H1 (cell line): Measurements from ENCODE around the gene TEX264.

Source experiments
- CBX5 ChIP-seq: fragments of 300-800, 300-1000 bp; sonication (generic); IDR thresholded peaks from 2 replicates; pipeline ENCODE4 v1.7.1; 2016; ENCODE audit warnings: antibody characterized with exemption, low read length, low read depth
- CEBPB ChIP-seq: IDR thresholded peaks from 2 replicates; pipeline ENCODE4 v1.6.1; 2012; ENCODE audit warnings: low read depth, low read length
- CTCF ChIP-seq, 3 experiments: IDR thresholded peaks; 1 replicate in 2 of 3; 2 replicates in 1 of 3; pipeline versions ENCODE4 v1.5.1 to v1.6.1; 2011; ENCODE audit warnings: low read length in 3 of 3, mild to moderate bottlenecking in 3 of 3, inconsistent platforms in 2 of 3, low read depth in 1 of 3, moderate library complexity in 1 of 3; ENCODE audit not compliant: insufficient read depth in 1 of 3; ENCODE audit errors: control extremely low read depth in 1 of 3
- EP300 ChIP-seq, 2 experiments: IDR thresholded peaks; 1 replicate in 1 of 2; 2 replicates in 1 of 2; pipeline ENCODE4 v1.6.1; 2011 to 2012; ENCODE audit warnings: low read depth in 2 of 2, low read length in 2 of 2, mild to moderate bottlenecking in 2 of 2, borderline replicate concordance in 1 of 2, inconsistent platforms in 1 of 2, moderate library complexity in 1 of 2
- GABPA ChIP-seq: IDR thresholded peaks from 2 replicates; pipeline ENCODE4 v1.6.1; 2011; ENCODE audit warnings: mild to moderate bottlenecking, low read length, moderate library complexity, borderline replicate concordance; ENCODE audit not compliant: insufficient read depth
- GTF2F1 ChIP-seq: IDR thresholded peaks from 2 replicates; pipeline ENCODE4 v1.6.1; 2012; ENCODE audit warnings: low read depth, low read length, improper control_type of control experiment, borderline replicate concordance
- JUN ChIP-seq: IDR thresholded peaks from 2 replicates; pipeline ENCODE4 v1.6.1; 2011; ENCODE audit warnings: low read depth, mild to moderate bottlenecking, improper control_type of control experiment, low read length
- KDM1A ChIP-seq: fragments of 200-600, 300-600 bp; sonication (generic); IDR thresholded peaks from 2 replicates; pipeline ENCODE4 v1.7.1; 2016; ENCODE audit warnings: mild to moderate bottlenecking, low read length, borderline replicate concordance
- KDM5A ChIP-seq: fragments of 200-600 bp; IDR thresholded peaks from 2 replicates; pipeline ENCODE4 v1.7.1; 2012; ENCODE audit warnings: mild to moderate bottlenecking, low read length, inconsistent platforms, mixed read lengths
- RAD21 ChIP-seq, 2 experiments: IDR thresholded peaks in 1 of 2; conservative IDR thresholded peaks in 1 of 2; 2 replicates each; pipeline ENCODE4 v1.6.1; 2011; ENCODE audit warnings: low read depth in 2 of 2, low read length in 2 of 2, improper control_type of control experiment in 1 of 2, inconsistent platforms in 1 of 2, mild to moderate bottlenecking in 1 of 2, moderate library complexity in 1 of 2
- RNF2 ChIP-seq: fragments of 200-900, 300-1000 bp; sonication (generic); IDR thresholded peaks from 2 replicates; pipeline ENCODE4 v1.7.1; 2016; ENCODE audit warnings: borderline replicate concordance, low read depth, mild to moderate bottlenecking, antibody characterized with exemption, low read length; ENCODE audit not compliant: poor library complexity, severe bottlenecking; ENCODE audit errors: missing control alignments
- SIN3A ChIP-seq, 2 experiments: IDR thresholded peaks in 1 of 2; conservative IDR thresholded peaks in 1 of 2; 2 replicates each; pipeline ENCODE4 v1.6.1; 2011 to 2012; ENCODE audit warnings: low read length in 2 of 2, improper control_type of control experiment in 1 of 2, low read depth in 1 of 2, mild to moderate bottlenecking in 1 of 2
- TAF1 ChIP-seq: IDR thresholded peaks from 2 replicates; pipeline ENCODE4 v1.6.1; 2011; ENCODE audit warnings: mild to moderate bottlenecking, low read depth, low read length
- YY1 ChIP-seq: IDR thresholded peaks from 2 replicates; pipeline ENCODE4 v1.6.1; 2011; ENCODE audit warnings: low read depth, mild to moderate bottlenecking, low read length

- TF ChIP-seq RAD21 (IDR thresholded peaks at IDR 0.05 in 1 of 2, conservative IDR thresholded peaks at IDR 0.05 in 1 of 2; ENCODE audit: low read depth in 2 of 2, low read length in 2 of 2), result no peak
- no peak for TF ChIP-seq CEBPB
- no peak for TF ChIP-seq SIN3A (conservative IDR thresholded peaks at IDR 0.05 in 1 of 2, IDR thresholded peaks at IDR 0.05 in 1 of 2; ENCODE audit: low read depth in 1 of 2, low read length in 2 of 2)
- no peak for TF ChIP-seq CTCF (IDR thresholded peaks at IDR 0.05; ENCODE audit: control extremely low read depth in 1 of 3, insufficient read depth in 1 of 3, low read depth in 1 of 3, low read length in 3 of 3)
- TF ChIP-seq GTF2F1, result no peak
- no peak for TF ChIP-seq GABPA
- no peak for TF ChIP-seq KDM1A
- TF ChIP-seq RNF2, result no peak
- TF ChIP-seq EP300 (IDR thresholded peaks at IDR 0.05; ENCODE audit: borderline replicate concordance in 1 of 2, low read depth in 2 of 2, low read length in 2 of 2), result no peak
- no peak for TF ChIP-seq JUN
- TF ChIP-seq TAF1, result no peak
- TF ChIP-seq YY1, result no peak
- TF ChIP-seq CBX5, result no peak
- no peak for TF ChIP-seq KDM5A
Measured at GRCh38 chr3:51717446-51717845, 46.4 kb downstream of the TEX264 start.
